AG04450 (cell line): ENCODE results near the gene CITED1. TPM values are rescaled to one million over a fixed set of nuclear protein-coding genes. Genes with fewer than 3 reads are reported as not detected.

ENCODE experiments used
- CTCF ChIA-PET: fragments of 300-600, 350-600 bp; formaldehyde crosslinking; extraction: SDS; loops from one replicate; lab custom pipeline; 2022; ENCODE audit warnings: antibody characterized with exemption, inconsistent platforms; lab: Charles Lee
- POLR2A ChIA-PET: fragments of 350-600 bp; formaldehyde crosslinking; extraction: SDS; loops from one replicate; lab custom pipeline; 2021; ENCODE audit warnings: antibody characterized with exemption, inconsistent platforms; lab: Yijun Ruan, JAX
- DNase-seq: peaks from one replicate; pipeline ENCODE4 v3.0.0-alpha.2; 2011; ENCODE audit warnings: low read depth, low spot score
- H3K27ac ChIP-seq: one replicate; pipeline ENCODE4 v1.5.1; 2012; ENCODE audit warnings: low read depth, low read length, control low read depth
- H3K27me3 ChIP-seq: one replicate; pipeline ENCODE4 v1.6.0; 2012; ENCODE audit warnings: low read length; ENCODE audit not compliant: control insufficient read depth, insufficient read depth
- H3K4me3 ChIP-seq: 2 replicates; pipeline ENCODE4 v1.5.1; 2011; ENCODE audit warnings: mild to moderate bottlenecking, low read depth, low read length, control low read depth
- H3K9me3 ChIP-seq: 2 replicates; pipeline ENCODE4 v1.5.1; 2012; ENCODE audit warnings: low read length; ENCODE audit not compliant: control insufficient read depth, insufficient read depth
- CTCF ChIP-seq: IDR thresholded peaks from 2 replicates; pipeline ENCODE4 v1.5.1; 2011; ENCODE audit warnings: low read depth, low read length, control low read depth, inconsistent platforms
- polyA plus RNA-seq: library from polyadenylated mRNA; depleted of rRNA; stranded (reverse); fragments of >200 nt; gene quantifications from 2 replicates; pipeline ENCODE4 v1.2.3, GENCODE V29; 2011

CITED1 gene
- polyA plus RNA-seq, 1 experiment = 0.12 TPM

- TF ChIP-seq CTCF = no peak
- H3K9me3 ChIP-seq = no peaks in the 10 kb centered on the region; the same call in 1 of the 2 replicates
- POLR2A ChIA-PET = interaction anchor here (2.7 kb wide), 1 partner anchor 29 kb away, joined by 9 read pairs; the partner anchor contains the start of gene RPS4X
- CTCF ChIA-PET = interaction anchor here (1.4 kb wide), 1 partner anchor 29 kb away, joined by 6 read pairs; the partner anchor contains the start of gene RPS4X
- no peak for DNase-seq
- H3K27me3 ChIP-seq = peaks cover 56% of the 10 kb centered on the region
- H3K4me3 ChIP-seq = peak overlapping the region; percentile 61
- no peak overlapping the region for H3K27ac ChIP-seq
These were observed 529 bp upstream of the CITED1 start for GRCh38 chrX:72306085-72306801.

GRCh38 chrX:72304877-72305276 is 837 bp downstream of the CITED1 start:
- peaks cover 56% of the 10 kb centered on the region for H3K27me3 ChIP-seq
- no peaks in the 10 kb centered on the region; the same call in 1 of the 2 replicates for H3K9me3 ChIP-seq
- POLR2A ChIA-PET = no interaction called here
- 0 out of 2 replicates have a peak overlapping the region, but pooled peaks have one; percentile 7 for H3K4me3 ChIP-seq
- CTCF ChIA-PET = no interaction called here
- no peak overlapping the region for H3K27ac ChIP-seq
- TF ChIP-seq CTCF = no peak
- no peak for DNase-seq

- H3K9me3 ChIP-seq = no peaks in the 10 kb centered on the region; the same call in 1 of the 2 replicates
- peaks cover 55% of the 10 kb centered on the region for H3K27me3 ChIP-seq
- ChIA-PET POLR2A (no interaction called here), CTCF (no interaction called here)
- DNase-seq = no peak
- H3K27ac ChIP-seq = no peak overlapping the region
- TF ChIP-seq CTCF = no peak
- no peak overlapping the region for H3K4me3 ChIP-seq
These were observed 3.9 kb downstream of the CITED1 start for GRCh38 chrX:72301781-72302180.

- DNase-seq = no peak
These were observed 5.7 kb downstream of the CITED1 start for GRCh38 chrX:72299891-72300630.

More at GRCh38 chrX:72299891-72300630, 5.7 kb downstream of the CITED1 start:
- H3K27me3 ChIP-seq = peaks cover 52% of the 10 kb centered on the region
- CTCF ChIA-PET = interaction anchor here (0.5 to 1.6 kb wide), 2 partner anchors 23 to 30 kb away, joined by 4 to 6 read pairs; partner anchors contain the start of gene RPS4X
- no peak overlapping the region for H3K4me3 ChIP-seq
- H3K27ac ChIP-seq = no peak overlapping the region
- TF ChIP-seq CTCF = no peak
- H3K9me3 ChIP-seq = no peaks in the 10 kb centered on the region
- POLR2A ChIA-PET = no interaction called here
